Activated T-helper 1 cell treated with anti-CD3 and anti-CD28 coated beads, Interleukin-12 subunit alpha, Interleukin-12 subunit beta, Interleukin-2, Interleukin-4 antibody, amounts not matched to agents 30 ng/mL and 10 ng/mL and 1 ng/mL, durations not matched to agents 14 hours and 24 hours and 36 hours (primary cell): Measurements from ENCODE around the gene DGCR2. TPM values are rescaled to one million over a fixed set of nuclear protein-coding genes. Genes with fewer than 3 reads are reported as not detected.
"Not testable (repeated sequence)": the region's sequence is repeated elsewhere in the genome, so short reads cannot be mapped to it uniquely, and the experiment has no call there.

Experiments used
- DNase-seq: peaks from one replicate; pipeline ENCODE4 v3.0.0; 2021; ENCODE audit warnings: low spot score
- H3K27ac Mint-ChIP-seq: one replicate; pipeline ENCODE4 v1.8.0; 2021; ENCODE audit warnings: mild to moderate bottlenecking, mixed read lengths
- H3K27me3 Mint-ChIP-seq: one replicate; pipeline ENCODE4 v1.8.0; 2022; ENCODE audit warnings: mild to moderate bottlenecking, moderate library complexity, mixed read lengths; ENCODE audit not compliant: insufficient read depth
- H3K36me3 Mint-ChIP-seq: one replicate; pipeline ENCODE4 v1.8.0; 2021; ENCODE audit warnings: low read depth, mixed read lengths
- H3K4me1 Mint-ChIP-seq: one replicate; pipeline ENCODE4 v1.8.0; 2021; ENCODE audit warnings: low read depth, mixed read lengths
- H3K4me3 Mint-ChIP-seq: one replicate; pipeline ENCODE4 v1.8.0; 2021; ENCODE audit warnings: mild to moderate bottlenecking, moderate library complexity, mixed read lengths
- H3K9me3 Mint-ChIP-seq: one replicate; pipeline ENCODE4 v1.8.0; 2021; ENCODE audit warnings: mixed read lengths
- intact Hi-C: fragments of 100-400 bp; cut with micrococcal nuclease; formaldehyde crosslinking; loops from one replicate; pipeline ENCODE4 v1.15.1; 2024
- total RNA-seq: library from RNA; stranded (reverse); gene quantifications from 2 replicates; pipeline ENCODE4 v1.2.3, GENCODE V29; 2022

DGCR2 gene, protein sequence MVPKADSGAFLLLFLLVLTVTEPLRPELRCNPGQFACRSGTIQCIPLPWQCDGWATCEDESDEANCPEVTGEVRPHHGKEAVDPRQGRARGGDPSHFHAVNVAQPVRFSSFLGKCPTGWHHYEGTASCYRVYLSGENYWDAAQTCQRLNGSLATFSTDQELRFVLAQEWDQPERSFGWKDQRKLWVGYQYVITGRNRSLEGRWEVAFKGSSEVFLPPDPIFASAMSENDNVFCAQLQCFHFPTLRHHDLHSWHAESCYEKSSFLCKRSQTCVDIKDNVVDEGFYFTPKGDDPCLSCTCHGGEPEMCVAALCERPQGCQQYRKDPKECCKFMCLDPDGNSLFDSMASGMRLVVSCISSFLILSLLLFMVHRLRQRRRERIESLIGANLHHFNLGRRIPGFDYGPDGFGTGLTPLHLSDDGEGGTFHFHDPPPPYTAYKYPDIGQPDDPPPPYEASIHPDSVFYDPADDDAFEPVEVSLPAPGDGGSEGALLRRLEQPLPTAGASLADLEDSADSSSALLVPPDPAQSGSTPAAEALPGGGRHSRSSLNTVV
- 23.2 and 24.1 TPM in 2 replicates for total RNA-seq

GRCh38 chr22:19122143-19122751 lies at the start of gene DGCR2:
Gene DGCR2, minus strand, starts transcription at chr22:19122412. Its CDS starts 206 bp downstream, at chr22:19122206.
- Mint-ChIP-seq H3K27ac (peak within 1 kb of the TSS; percentile 64), H3K27me3 (peaks cover 1% of the 10 kb centered on the region), H3K9me3 (no peaks in the 10 kb centered on the region), H3K4me3 (peak within 1 kb of the TSS; percentile 89), H3K36me3 (peaks cover 5% of the 10 kb centered on the region), H3K4me1 (peaks cover 47% of the 10 kb centered on the region)
- DNase-seq, result peak; percentile 91
- intact Hi-C loops, result loop anchor here (1.0 to 5.0 kb wide), 6 partner anchors 13 to 357 kb away; partner anchors contain the start of genes CDC45, ESS2, HIRA and MRPL40

DNA sequence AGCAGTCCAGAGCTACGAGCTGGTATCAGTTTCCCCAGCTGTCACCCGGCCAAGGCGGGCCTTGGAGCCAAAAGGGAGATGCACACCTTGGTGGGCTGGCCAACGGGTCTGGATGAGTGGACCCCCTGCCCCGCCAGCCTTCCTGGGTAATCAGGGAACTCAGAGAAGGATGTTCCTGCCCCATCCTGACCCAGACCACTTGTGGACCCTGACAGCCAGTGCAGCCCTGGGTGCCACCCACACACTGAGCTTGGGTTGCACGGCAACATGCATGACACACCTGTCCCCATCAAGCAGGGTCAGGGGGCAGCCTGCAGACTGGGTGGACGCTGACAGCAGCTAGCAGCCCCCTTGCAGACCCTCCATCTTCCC lies 47.7 kb upstream of the DGCR2 start:
- Mint-ChIP-seq H3K4me3 (peak overlapping the region; percentile 93), H3K9me3 (no peaks in the 10 kb centered on the region), H3K27me3 (peaks cover 24% of the 10 kb centered on the region), H3K4me1 (peaks cover 29% of the 10 kb centered on the region), H3K36me3 (peaks cover 11% of the 10 kb centered on the region), H3K27ac (no peak overlapping the region)
- DNase-seq, result no peak
- intact Hi-C loops, result no loop called here

GRCh38 chr22:19169002-19169946 lies 47.1 kb upstream of the DGCR2 start:
- H3K9me3 Mint-ChIP-seq, result no peaks in the 10 kb centered on the region
- H3K4me1 Mint-ChIP-seq, result peaks cover 29% of the 10 kb centered on the region
- intact Hi-C loops, result no loop called here
- no peak overlapping the region for H3K27ac Mint-ChIP-seq
- peaks cover 11% of the 10 kb centered on the region for H3K36me3 Mint-ChIP-seq
- H3K27me3 Mint-ChIP-seq, result peaks cover 24% of the 10 kb centered on the region
- peak overlapping the region; percentile 72 for H3K4me3 Mint-ChIP-seq
- DNase-seq, result no peak

DNA sequence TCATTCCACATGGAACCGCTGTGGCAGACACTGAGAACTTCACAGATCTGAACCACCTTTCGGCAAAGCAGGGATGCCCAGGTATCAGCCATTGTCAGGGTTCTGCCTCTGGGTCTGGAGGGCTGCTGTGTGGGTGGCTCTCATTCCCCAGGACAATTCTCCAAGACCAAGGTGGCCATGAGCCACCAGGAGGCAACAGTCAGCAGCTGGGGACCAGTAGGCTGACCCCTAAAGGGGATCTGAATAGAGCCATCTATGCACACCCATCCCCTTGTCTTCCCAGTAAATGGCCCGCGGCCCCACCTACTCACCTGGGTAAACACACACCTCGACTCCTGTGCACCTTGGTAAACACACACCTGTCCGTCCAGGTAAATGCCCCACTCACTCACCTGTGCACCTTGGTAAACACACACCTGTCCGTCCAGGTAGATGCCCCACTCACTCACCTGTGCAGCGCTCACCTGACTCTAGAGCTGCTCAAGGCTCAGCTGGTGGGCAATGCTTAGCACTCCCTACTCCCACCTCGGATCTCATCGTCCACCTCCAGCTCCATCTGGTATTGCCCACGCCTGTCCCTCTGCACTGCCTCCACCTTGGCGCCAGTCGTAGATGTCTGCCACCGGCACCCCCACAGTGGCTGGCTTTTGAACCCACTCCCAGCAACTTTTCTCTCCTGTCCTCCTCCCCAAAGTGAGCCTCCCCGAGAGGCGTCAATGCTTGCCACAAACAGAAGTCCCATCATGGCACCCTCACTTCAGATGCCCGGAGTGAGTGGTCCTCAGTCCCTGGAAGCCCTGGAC lies 46.1 kb upstream of the DGCR2 start:
- peaks cover 24% of the 10 kb centered on the region for H3K27me3 Mint-ChIP-seq
- H3K9me3 Mint-ChIP-seq, result no peaks in the 10 kb centered on the region
- H3K36me3 Mint-ChIP-seq, result peaks cover 11% of the 10 kb centered on the region
- peaks cover 24% of the 10 kb centered on the region for H3K4me1 Mint-ChIP-seq
- intact Hi-C loops, result no loop called here
- H3K4me3 Mint-ChIP-seq, result peak overlapping the region; percentile 17
- DNase-seq, result no peak
- no peak overlapping the region for H3K27ac Mint-ChIP-seq

DNA sequence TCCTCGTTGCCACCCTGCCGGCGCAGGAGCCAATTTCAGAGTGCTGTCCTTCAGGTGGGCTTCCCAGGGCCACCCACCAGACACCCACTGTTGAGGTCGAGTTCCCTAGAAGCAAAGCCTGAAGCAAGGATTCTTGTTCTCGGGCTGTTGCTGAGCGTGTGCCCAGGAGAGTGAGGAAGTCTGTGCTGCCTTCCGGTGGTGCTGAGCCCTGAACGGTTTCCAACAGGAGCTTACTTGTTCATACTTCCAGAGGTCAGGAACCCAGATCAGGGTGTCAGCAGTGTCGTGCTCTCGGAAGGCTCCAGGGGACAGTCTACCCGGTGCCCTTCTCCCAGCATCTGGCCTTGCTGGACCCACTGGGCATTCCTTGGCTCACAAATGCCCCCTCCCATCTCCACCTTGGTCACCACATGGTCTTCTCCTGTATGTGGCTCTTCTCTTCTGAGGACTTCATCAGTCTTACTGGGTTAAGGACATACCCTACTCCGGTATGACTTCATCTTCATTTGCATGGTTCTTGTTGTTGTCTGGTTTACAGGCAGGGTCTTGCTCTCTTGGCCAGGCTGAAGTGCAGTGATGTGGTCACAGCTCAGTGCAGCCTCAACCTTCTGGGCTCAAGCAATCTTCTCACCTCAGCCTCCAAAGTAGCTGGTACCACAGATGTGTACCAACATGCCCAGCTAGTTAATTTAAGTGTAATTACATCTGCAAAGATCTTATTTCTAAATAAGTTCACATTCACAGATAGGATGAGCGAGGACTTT lies 45.1 kb upstream of the DGCR2 start:
- Mint-ChIP-seq H3K27ac (no peak overlapping the region), H3K9me3 (no peaks in the 10 kb centered on the region), H3K4me3 (no peak overlapping the region), H3K36me3 (peaks cover 11% of the 10 kb centered on the region), H3K27me3 (peaks cover 24% of the 10 kb centered on the region), H3K4me1 (peaks cover 14% of the 10 kb centered on the region)
- intact Hi-C loops, result no loop called here
- DNase-seq, result no peak

DNA sequence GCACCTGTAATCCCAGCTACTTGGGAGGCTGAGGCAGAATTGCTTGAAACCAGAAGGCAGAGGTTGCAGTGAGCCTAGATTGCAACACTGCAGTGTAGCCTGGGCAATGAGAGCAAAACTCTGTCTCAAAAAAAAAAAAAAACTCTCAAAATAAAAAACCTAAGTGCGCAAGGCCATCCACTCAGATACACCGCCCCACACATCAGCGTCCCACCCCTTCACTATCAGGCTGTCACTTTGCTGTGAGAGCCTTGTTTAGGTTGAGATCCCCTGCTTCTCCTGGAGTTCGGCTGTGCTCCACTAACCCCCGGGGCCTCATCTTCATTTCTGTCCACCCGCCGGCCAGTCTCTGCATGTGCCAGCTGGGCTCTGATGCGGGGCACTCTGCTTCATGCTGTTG lies 44.2 kb upstream of the DGCR2 start:
- Mint-ChIP-seq H3K4me1 (peaks cover 11% of the 10 kb centered on the region), H3K27me3 (peaks cover 24% of the 10 kb centered on the region), H3K27ac (no peak overlapping the region), H3K36me3 (peaks cover 8% of the 10 kb centered on the region), H3K4me3 (no peak overlapping the region), H3K9me3 (no peaks in the 10 kb centered on the region)
- DNase-seq, result no peak
- intact Hi-C loops, result no loop called here

DNA sequence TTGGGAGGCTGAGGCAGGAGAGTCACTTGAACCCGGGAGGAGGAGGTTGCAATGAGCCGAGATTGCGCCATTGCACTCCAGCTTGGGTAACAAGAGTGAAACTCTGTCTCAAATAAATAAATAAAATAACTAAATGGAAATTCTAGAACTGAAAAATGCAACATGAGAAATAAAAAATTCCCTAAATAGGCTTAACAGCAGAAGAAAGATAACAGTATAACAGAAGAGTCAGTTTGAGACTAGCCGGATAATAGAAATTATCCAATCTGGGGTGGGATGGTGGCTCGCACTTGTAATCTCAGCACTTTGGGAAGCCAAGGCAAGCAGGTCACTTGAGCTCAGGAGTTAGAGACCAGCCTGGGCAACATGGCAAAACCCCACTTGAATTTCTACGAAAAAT lies 42.2 kb upstream of the DGCR2 start:
- Mint-ChIP-seq H3K27me3 (peaks cover 17% of the 10 kb centered on the region), H3K36me3 (no peaks in the 10 kb centered on the region), H3K27ac (no peak overlapping the region), H3K4me1 (no peaks in the 10 kb centered on the region), H3K9me3 (no peaks in the 10 kb centered on the region), H3K4me3 (no peak overlapping the region)
- intact Hi-C loops, result no loop called here
- DNase-seq, result no peak

DNA sequence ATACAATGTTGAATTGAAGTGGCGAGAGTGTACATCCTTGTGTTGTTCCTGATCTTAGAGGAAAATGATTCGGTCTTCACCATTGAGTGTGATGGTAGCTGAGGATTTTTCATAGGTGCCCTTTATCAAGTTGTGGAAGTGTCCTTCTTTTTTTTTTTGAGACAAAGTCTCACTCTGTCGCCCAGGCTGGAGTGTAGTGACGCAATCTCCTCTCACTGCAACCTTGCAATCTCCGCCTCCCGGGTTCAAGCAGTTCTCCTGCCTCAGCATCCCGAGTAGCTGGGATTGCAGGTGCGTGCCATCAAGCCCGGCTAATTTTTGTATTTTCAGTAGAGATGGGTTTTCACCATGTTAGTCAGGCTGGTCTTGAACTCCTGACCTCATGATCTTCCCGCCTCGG lies 36.4 kb upstream of the DGCR2 start:
- H3K36me3 Mint-ChIP-seq, intact Hi-C loops, DNase-seq, H3K4me1 Mint-ChIP-seq, H3K27ac Mint-ChIP-seq, H3K9me3 Mint-ChIP-seq, H3K4me3 Mint-ChIP-seq: not testable (repeated sequence)
- peaks cover 11% of the 10 kb centered on the region for H3K27me3 Mint-ChIP-seq

- H3K4me3 Mint-ChIP-seq, DNase-seq, H3K9me3 Mint-ChIP-seq, intact Hi-C loops, H3K27ac Mint-ChIP-seq, H3K36me3 Mint-ChIP-seq, H3K4me1 Mint-ChIP-seq: not testable (repeated sequence)
- H3K27me3 Mint-ChIP-seq, result peaks cover 33% of the 10 kb centered on the region
Measured at GRCh38 chr22:19156109-19156508, 33.9 kb upstream of the DGCR2 start.

DNA sequence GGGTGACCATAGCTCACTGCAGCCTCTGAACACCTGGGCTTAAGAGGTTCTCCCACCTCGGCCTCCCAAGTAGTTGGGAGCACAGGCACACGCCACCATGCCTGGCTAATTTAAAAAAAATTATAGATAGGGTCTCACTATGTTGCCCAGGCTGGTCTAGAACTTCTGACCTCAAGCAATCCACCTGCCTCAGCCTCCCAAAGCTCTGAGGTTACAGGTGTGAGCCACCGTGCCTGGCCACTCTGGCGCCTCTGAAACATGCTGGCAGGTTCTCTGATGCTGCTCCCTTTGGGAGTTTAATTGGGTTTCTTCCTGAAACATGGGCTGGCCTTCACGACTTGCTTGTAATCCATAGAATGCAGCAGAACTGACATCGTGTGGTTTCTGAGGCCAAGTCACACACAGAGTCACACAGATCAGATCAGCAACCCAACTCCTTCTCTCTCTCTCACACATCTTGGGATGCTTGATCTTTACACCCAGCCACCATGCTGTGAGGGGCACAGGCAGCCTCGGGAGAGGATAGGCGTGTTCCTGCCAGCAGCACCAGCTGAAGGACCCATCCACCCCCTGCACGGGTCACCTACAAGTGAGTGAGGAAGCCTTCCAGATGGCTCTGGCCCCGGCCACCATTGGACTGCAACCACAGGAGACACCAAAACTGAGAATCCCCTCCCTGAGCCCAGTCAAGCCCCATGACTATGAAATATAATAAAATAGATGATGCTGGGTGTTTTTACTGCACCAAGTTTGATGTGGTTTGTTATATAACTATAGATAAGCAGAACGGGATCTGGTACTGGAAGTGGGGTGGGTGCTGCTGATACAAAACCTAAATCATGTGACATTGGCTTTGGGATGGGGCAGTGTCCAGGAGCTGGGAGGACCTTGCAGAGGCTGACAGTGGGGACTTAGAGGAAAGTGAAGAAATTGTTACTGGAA lies 31.0 kb upstream of the DGCR2 start:
- Mint-ChIP-seq H3K27ac (no peak overlapping the region), H3K9me3 (no peaks in the 10 kb centered on the region), H3K4me3 (no peak overlapping the region), H3K36me3 (no peaks in the 10 kb centered on the region), H3K4me1 (no peaks in the 10 kb centered on the region), H3K27me3 (peaks cover 42% of the 10 kb centered on the region)
- intact Hi-C loops, result no loop called here
- no peak for DNase-seq
